Measurements from ENCODE around the gene RAB38.

The RAB38 gene

GRCh38 chr11:88171982-88172381 lies 3.3 kb downstream of the RAB38 start:
- TF ChIP-seq CTCF (IDR thresholded peaks at IDR 0.05; ENCODE audit: low read length, missing control alignments), result no peak
- H3K4me3 ChIP-seq (replicated peaks; ENCODE audit: low read depth, low read length), result no peak overlapping the region
- no peak for DNase-seq (ENCODE audit: low read depth)

GRCh38 chr11:88170673-88171072 lies 4.6 kb downstream of the RAB38 start:
- H3K4me3 ChIP-seq (replicated peaks; ENCODE audit: low read depth, low read length), result no peak overlapping the region
- no peak for DNase-seq (ENCODE audit: low read depth)
- TF ChIP-seq CTCF (IDR thresholded peaks at IDR 0.05; ENCODE audit: low read length, missing control alignments), result no peak

- H3K4me3 ChIP-seq (replicated peaks; ENCODE audit: low read depth, low read length), result no peak overlapping the region
- DNase-seq (ENCODE audit: low read depth), result no peak
- TF ChIP-seq CTCF (IDR thresholded peaks at IDR 0.05; ENCODE audit: low read length, missing control alignments), result no peak
These were observed 5.4 kb downstream of the RAB38 start for GRCh38 chr11:88169881-88170280.

GRCh38 chr11:88169471-88169870 lies 5.8 kb downstream of the RAB38 start:
- DNase-seq (ENCODE audit: low read depth), result no peak
- TF ChIP-seq CTCF (IDR thresholded peaks at IDR 0.05; ENCODE audit: low read length, missing control alignments), result no peak
- H3K4me3 ChIP-seq (replicated peaks; ENCODE audit: low read depth, low read length), result no peak overlapping the region

GRCh38 chr11:88167853-88168252 lies 7.4 kb downstream of the RAB38 start:
- no peak overlapping the region for H3K4me3 ChIP-seq (replicated peaks; ENCODE audit: low read depth, low read length)
- DNase-seq (ENCODE audit: low read depth), result no peak
- no peak for TF ChIP-seq CTCF (IDR thresholded peaks at IDR 0.05; ENCODE audit: low read length, missing control alignments)

GRCh38 chr11:88164806-88165585 lies 10.2 kb downstream of the RAB38 start:
- no peak overlapping the region for H3K4me3 ChIP-seq (replicated peaks; ENCODE audit: low read depth, low read length)
- peak; percentile 11 for DNase-seq (ENCODE audit: low read depth)
- TF ChIP-seq CTCF (IDR thresholded peaks at IDR 0.05; ENCODE audit: low read length, missing control alignments), result no peak

- DNase-seq (ENCODE audit: low read depth), result no peak
- TF ChIP-seq CTCF (IDR thresholded peaks at IDR 0.05; ENCODE audit: low read length, missing control alignments), result no peak
- no peak overlapping the region for H3K4me3 ChIP-seq (replicated peaks; ENCODE audit: low read depth, low read length)
These were observed 10.9 kb downstream of the RAB38 start for GRCh38 chr11:88164320-88164719.
